SU-DHL-6 (cell line): ENCODE data around the gene IL17RE.

Experiments used
- H2AFZ ChIP-seq: fragments of 200-600 bp; sonication (generic); 2 replicates; pipeline ENCODE4 v1.6.1; 2014; ENCODE audit warnings: low read depth, mild to moderate bottlenecking, moderate library complexity, mixed read lengths, antibody characterized with exemption, low read length; ENCODE audit not compliant: severe bottlenecking
- H3F3A ChIP-seq: fragments of 200-600 bp; shearing (Covaris generic); 2 replicates; pipeline ENCODE4 v1.6.0; 2016; ENCODE audit warnings: antibody characterized with exemption, mild to moderate bottlenecking; ENCODE audit not compliant: insufficient read depth
- H3K27ac ChIP-seq: fragments of 200-600 bp; sonication (generic); 2 replicates; pipeline ENCODE4 v1.5.1; 2016; ENCODE audit warnings: low read depth, mild to moderate bottlenecking, low read length, moderate library complexity, mixed read lengths
- H3K27me3 ChIP-seq: fragments of 200-600 bp; sonication (generic), shearing (Covaris generic); 2 replicates; pipeline ENCODE4 v1.6.0; 2014; ENCODE audit warnings: mild to moderate bottlenecking, low read length
- H3K36me3 ChIP-seq: fragments of 200-600 bp; sonication (generic); 2 replicates; pipeline ENCODE4 v1.6.1; 2014; ENCODE audit warnings: mild to moderate bottlenecking, low read length, mixed read lengths
- H3K4me2 ChIP-seq: fragments of 300-600, 200-600 bp; shearing (Covaris generic), sonication (generic); 2 replicates; pipeline ENCODE4 v1.6.0; 2014; ENCODE audit warnings: low read length, low read depth, mild to moderate bottlenecking; ENCODE audit not compliant: poor library complexity, severe bottlenecking
- H3K4me3 ChIP-seq: fragments of 200-600 bp; sonication (generic); 2 replicates; pipeline ENCODE4 v1.5.1; 2014; ENCODE audit warnings: antibody characterized with exemption, low read length, mild to moderate bottlenecking, mixed read lengths; ENCODE audit not compliant: insufficient read depth, poor library complexity, severe bottlenecking
- H3K79me2 ChIP-seq: fragments of 200-600 bp; sonication (generic); 2 replicates; pipeline ENCODE4 v1.6.1; 2014; ENCODE audit warnings: mild to moderate bottlenecking, low read length, moderate library complexity; ENCODE audit not compliant: insufficient read depth
- H3K9ac ChIP-seq: fragments of 200-600 bp; sonication (generic); 2 replicates; pipeline ENCODE4 v1.7.0; 2014; ENCODE audit warnings: mild to moderate bottlenecking, low read length
- H3K9me2 ChIP-seq: fragments of 200-600 bp; sonication (generic); replicated peaks from 2 replicates; pipeline ENCODE4 v1.6.1; 2014; ENCODE audit warnings: low read length; ENCODE audit not compliant: insufficient read depth
- H3K9me3 ChIP-seq: fragments of 200-600 bp; sonication (generic); 2 replicates; pipeline ENCODE4 v1.6.1; 2014; ENCODE audit warnings: low read length, mixed read lengths; ENCODE audit not compliant: insufficient read depth
- H4K20me1 ChIP-seq: fragments of 200-600 bp; sonication (generic); 2 replicates; pipeline ENCODE4 v1.6.1; 2014; ENCODE audit warnings: low read depth, mild to moderate bottlenecking, antibody characterized with exemption, low read length, moderate library complexity, mixed read lengths
- EZH2phosphoT487 ChIP-seq: fragments of 200-600 bp; sonication (generic), shearing (Covaris generic); conservative IDR thresholded peaks from 2 replicates; pipeline ENCODE4 v1.6.1; 2018; ENCODE audit warnings: mild to moderate bottlenecking, antibody characterized with exemption, low read length, moderate library complexity, mixed read lengths
- TF ChIP-seq, protein P1 (sequence below): fragments of 200-600 bp; sonication (generic); IDR thresholded peaks from one replicate; pipeline ENCODE4 v1.5.1; 2017; ENCODE audit warnings: antibody characterized with exemption, mild to moderate bottlenecking, low read length, moderate library complexity; ENCODE audit not compliant: insufficient read depth, poor library complexity, severe bottlenecking

IL17RE gene

DNA sequence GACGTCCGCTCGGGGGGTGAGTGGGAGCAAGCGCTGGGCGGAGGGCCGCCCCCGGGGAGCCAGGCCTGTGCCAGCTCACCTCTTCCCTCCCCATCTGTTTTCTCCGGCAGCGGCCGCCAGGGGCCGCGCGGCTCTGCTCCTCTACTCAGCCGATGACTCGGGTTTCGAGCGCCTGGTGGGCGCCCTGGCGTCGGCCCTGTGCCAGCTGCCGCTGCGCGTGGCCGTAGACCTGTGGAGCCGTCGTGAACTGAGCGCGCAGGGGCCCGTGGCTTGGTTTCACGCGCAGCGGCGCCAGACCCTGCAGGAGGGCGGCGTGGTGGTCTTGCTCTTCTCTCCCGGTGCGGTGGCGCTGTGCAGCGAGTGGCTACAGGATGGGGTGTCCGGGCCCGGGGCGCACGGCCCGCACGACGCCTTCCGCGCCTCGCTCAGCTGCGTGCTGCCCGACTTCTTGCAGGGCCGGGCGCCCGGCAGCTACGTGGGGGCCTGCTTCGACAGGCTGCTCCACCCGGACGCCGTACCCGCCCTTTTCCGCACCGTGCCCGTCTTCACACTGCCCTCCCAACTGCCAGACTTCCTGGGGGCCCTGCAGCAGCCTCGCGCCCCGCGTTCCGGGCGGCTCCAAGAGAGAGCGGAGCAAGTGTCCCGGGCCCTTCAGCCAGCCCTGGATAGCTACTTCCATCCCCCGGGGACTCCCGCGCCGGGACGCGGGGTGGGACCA, 30.4 kb downstream of the IL17RE start:
- Histone ChIP-seq H3F3A (0 out of 2 replicates have a peak, but pooled peaks cover 4% of the 10 kb centered on the region), H2AFZ (peak overlapping the region; percentile 83), H3K4me3 (peak overlapping the region; percentile 74), H3K79me2 (no peaks in the 10 kb centered on the region), H3K9me2 (no peaks in the 10 kb centered on the region), H3K9ac (peak overlapping the region; percentile 74), H3K9me3 (no peaks in the 10 kb centered on the region), H4K20me1 (no peaks in the 10 kb centered on the region), H3K4me2 (peak overlapping the region; percentile 69), H3K36me3 (no peaks in the 10 kb centered on the region), H3K27me3 (no peaks in the 10 kb centered on the region), H3K27ac (peak overlapping the region; percentile 64)
- no peak for TF ChIP-seq EZH2phosphoT487
- TF ChIP-seq, protein P1, sequence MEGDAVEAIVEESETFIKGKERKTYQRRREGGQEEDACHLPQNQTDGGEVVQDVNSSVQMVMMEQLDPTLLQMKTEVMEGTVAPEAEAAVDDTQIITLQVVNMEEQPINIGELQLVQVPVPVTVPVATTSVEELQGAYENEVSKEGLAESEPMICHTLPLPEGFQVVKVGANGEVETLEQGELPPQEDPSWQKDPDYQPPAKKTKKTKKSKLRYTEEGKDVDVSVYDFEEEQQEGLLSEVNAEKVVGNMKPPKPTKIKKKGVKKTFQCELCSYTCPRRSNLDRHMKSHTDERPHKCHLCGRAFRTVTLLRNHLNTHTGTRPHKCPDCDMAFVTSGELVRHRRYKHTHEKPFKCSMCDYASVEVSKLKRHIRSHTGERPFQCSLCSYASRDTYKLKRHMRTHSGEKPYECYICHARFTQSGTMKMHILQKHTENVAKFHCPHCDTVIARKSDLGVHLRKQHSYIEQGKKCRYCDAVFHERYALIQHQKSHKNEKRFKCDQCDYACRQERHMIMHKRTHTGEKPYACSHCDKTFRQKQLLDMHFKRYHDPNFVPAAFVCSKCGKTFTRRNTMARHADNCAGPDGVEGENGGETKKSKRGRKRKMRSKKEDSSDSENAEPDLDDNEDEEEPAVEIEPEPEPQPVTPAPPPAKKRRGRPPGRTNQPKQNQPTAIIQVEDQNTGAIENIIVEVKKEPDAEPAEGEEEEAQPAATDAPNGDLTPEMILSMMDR, result peak; percentile 65

DNA sequence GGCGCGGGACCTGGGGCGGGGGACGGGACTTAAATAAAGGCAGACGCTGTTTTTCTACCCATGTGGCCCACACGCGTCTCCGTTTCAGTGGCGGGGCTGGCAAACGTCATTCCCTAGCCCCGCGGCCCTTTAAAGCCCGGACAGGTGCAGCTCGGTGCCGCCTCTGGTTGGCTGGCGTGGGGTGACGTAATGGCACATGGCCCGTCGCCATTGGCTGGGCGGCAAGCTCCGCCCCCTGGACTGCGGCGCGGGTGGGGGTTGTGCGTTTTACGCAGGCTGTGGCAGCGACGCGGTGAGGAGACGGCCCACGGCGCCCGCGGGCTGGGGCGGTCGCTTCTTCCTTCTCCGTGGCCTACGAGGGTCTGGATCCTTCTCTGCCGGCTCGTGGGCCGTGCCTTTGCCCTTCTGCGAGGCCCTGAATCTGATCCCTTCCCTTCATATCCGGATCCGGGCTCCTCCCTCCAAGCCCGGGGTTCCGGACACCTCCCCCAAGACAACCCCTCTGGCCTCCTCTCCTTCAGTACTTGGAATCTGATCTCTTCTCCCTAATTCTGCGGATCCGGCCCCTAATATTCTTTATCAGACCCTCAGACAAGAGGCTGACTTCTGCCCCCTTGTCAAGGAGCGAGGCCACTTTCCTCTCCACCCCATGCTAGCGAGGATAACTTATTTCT, 31.1 kb downstream of the IL17RE start, which contains the start of gene CRELD1:
Gene CRELD1, plus strand, starts transcription at position 274 of the 674 bp plus-strand sequence. CDS start 605 bp downstream, outside the sequence.
- Histone ChIP-seq H3K79me2 (no peaks in the 10 kb centered on the region), H3K27ac (peak within 1 kb of the TSS; percentile 64), H3K36me3 (no peaks in the 10 kb centered on the region)

DNA sequence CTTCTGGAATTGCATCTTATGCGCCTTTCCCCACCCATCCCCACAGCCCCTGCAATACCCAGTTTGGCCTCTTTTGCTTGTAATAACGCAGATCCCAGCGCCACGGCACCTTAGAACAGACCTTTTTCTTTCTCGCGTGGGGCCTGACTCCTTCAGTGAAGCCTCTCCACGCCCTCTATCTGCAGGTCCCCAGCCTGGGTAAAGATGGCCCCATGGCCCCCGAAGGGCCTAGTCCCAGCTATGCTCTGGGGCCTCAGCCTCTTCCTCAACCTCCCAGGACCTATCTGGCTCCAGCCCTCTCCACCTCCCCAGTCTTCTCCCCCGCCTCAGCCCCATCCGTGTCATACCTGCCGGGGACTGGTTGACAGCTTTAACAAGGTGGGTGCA, 31.6 kb downstream of the IL17RE start:
- Histone ChIP-seq H3F3A (0 out of 2 replicates have a peak, but pooled peaks cover 4% of the 10 kb centered on the region), H3K9me3 (no peaks in the 10 kb centered on the region), H3K36me3 (no peaks in the 10 kb centered on the region), H3K9me2 (no peaks in the 10 kb centered on the region), H4K20me1 (no peaks in the 10 kb centered on the region), H3K27ac (peak overlapping the region; percentile 53), H2AFZ (peak overlapping the region; percentile 86), H3K79me2 (no peaks in the 10 kb centered on the region), H3K9ac (peak overlapping the region; percentile 74), H3K27me3 (no peaks in the 10 kb centered on the region), H3K4me2 (peak overlapping the region; percentile 82), H3K4me3 (peak overlapping the region; percentile 74)
- TF ChIP-seq, protein P1, result peak; percentile 10
- TF ChIP-seq EZH2phosphoT487, result no peak

More for the DNA sequence above, 31.1 kb downstream of the IL17RE start, which contains the start of gene CRELD1:
- Histone ChIP-seq H3K9me3 (no peaks in the 10 kb centered on the region), H3K4me3 (peak within 1 kb of the TSS; percentile 74), H3K27me3 (no peaks in the 10 kb centered on the region), H2AFZ (peak within 1 kb of the TSS; percentile 86), H4K20me1 (no peaks in the 10 kb centered on the region), H3K9me2 (no peaks in the 10 kb centered on the region), H3F3A (0 out of 2 replicates have a peak, but pooled peaks cover 4% of the 10 kb centered on the region), H3K4me2 (peak within 1 kb of the TSS; percentile 82), H3K9ac (peak within 1 kb of the TSS; percentile 74)
- TF ChIP-seq EZH2phosphoT487, result no peak
- TF ChIP-seq, protein P1, result no peak
